HG02938 (cell line): ENCODE data around the gene MYO18A.
"Not testable (repeated sequence)": the region's sequence is repeated elsewhere in the genome, so short reads cannot be mapped to it uniquely, and the experiment has no call there.

ENCODE experiments used
- ATAC-seq: cut with Tn5 transposase; IDR thresholded peaks from one replicate; pipeline ENCODE4 v1.9.1; 2021; ENCODE audit warnings: mild to moderate bottlenecking, moderate library complexity; ENCODE audit not compliant: unreplicated experiment

Gene MYO18A, protein sequence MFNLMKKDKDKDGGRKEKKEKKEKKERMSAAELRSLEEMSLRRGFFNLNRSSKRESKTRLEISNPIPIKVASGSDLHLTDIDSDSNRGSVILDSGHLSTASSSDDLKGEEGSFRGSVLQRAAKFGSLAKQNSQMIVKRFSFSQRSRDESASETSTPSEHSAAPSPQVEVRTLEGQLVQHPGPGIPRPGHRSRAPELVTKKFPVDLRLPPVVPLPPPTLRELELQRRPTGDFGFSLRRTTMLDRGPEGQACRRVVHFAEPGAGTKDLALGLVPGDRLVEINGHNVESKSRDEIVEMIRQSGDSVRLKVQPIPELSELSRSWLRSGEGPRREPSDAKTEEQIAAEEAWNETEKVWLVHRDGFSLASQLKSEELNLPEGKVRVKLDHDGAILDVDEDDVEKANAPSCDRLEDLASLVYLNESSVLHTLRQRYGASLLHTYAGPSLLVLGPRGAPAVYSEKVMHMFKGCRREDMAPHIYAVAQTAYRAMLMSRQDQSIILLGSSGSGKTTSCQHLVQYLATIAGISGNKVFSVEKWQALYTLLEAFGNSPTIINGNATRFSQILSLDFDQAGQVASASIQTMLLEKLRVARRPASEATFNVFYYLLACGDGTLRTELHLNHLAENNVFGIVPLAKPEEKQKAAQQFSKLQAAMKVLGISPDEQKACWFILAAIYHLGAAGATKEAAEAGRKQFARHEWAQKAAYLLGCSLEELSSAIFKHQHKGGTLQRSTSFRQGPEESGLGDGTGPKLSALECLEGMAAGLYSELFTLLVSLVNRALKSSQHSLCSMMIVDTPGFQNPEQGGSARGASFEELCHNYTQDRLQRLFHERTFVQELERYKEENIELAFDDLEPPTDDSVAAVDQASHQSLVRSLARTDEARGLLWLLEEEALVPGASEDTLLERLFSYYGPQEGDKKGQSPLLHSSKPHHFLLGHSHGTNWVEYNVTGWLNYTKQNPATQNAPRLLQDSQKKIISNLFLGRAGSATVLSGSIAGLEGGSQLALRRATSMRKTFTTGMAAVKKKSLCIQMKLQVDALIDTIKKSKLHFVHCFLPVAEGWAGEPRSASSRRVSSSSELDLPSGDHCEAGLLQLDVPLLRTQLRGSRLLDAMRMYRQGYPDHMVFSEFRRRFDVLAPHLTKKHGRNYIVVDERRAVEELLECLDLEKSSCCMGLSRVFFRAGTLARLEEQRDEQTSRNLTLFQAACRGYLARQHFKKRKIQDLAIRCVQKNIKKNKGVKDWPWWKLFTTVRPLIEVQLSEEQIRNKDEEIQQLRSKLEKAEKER (N-terminal part only)

GRCh38 chr17:29180034-29180787 lies at the start of gene MYO18A:
TSS of gene MYO18A (minus strand) at chr17:29180398. CDS start at chr17:29166940, 13,458 bp downstream.
- peak; percentile 63 for ATAC-seq

DNA sequence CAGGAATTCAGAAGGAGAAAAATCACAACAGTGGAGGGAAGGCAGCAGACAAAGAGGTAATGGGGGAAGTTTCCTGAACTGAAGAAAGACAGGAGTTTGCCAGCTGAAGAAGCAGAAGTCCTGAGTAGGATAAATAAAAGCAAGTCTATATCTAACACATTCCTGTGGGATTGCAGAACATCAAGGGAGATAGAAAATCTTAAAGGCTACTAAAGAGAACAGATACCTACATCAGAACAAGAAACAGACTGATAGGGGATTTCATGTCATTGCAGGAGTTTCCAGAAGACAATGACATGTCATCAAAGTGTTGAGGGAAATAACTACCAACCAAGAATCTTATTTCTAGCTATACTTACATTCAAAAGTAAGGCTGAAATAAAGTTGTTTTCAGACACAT lies 45.2 kb upstream of the MYO18A start:
- ATAC-seq, result no peak

DNA sequence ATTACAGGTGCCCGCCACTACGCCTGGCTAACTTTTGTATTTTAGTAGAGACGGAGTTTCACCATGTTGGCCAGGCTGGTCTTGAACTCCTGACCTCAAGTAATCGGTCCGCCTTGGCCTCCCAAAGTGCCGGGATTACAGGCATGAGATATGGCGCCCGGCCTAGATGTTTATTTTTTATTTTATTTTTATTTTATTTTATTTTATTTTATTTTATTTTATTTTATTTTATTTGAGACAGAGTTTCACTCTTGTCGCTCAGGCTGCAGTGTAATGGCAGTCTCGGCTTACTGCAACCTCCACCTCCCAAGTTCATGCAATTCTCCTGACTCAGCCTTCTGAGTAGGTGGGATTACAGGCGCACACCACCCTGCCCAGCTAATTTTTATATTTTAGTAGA lies 41.1 kb upstream of the MYO18A start:
- ATAC-seq, result not testable (repeated sequence)

DNA sequence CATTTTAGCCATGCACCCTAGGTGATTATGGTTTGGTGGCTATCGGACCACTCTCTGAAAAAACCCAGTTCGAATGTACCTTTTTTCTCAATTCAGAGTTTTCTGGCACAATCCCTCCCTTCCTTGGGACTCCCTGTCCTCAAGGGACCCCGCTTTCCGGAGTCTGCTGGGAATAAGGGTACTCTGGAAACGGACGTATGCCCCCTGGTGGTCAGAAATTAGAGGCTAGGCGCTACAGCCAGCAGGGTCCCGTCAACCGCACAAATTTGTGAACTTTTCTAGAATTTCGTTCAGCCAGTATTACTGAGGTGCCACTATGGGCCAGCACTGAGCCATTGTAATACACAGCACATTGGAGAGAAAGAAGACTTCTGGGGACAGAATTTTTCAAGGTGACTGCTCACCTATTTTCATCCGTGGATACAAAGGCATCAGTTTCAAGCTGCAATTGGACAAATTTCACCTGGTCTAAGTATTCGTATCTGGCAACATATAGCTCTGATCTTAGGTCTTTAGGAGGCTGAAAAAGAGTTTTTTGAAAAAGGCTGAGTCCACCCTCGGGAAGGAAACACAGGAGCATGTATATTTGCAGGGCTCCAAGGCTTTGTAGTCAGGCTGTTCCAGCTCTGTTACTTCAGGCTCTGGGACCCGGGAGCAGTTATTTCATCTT lies 39.3 kb upstream of the MYO18A start:
- no peak for ATAC-seq

DNA sequence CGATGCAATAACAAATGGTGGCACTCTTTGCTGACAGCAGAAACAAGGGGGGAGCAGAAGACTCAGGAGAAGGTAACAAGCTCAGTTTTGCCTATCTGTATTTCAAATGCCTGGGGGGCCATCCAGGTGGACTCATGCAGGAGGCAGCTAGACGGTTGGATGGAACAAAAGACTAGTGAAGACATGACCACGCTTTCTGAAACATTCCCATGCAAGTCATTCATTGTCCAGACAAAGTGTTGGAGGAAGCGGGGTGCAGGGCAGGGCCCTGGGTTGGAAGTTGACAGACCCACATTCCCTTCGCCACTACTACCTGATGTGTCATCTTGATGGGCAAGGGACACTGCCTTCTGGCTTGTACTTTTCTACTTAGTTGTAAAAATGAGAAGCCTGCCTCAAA lies 36.7 kb upstream of the MYO18A start:
- ATAC-seq, result no peak

DNA sequence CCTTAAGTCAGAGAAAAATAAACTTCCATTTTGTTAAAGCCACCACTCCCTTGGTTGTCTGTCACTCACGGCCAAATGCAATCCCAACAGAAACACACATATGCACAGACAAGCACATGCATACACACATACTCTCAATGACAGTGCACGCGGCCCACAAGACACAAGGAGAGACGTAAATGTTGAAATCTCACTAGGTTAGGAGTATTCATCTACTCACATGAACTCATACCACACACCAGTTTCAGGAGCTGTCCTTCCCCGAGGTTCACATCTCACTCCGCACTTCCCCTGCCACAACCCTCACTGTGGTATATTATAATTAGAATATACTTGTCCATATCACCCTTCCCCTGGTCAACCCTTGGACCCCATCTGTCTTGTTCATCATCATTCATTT lies 36.0 kb upstream of the MYO18A start:
- ATAC-seq, result no peak

- ATAC-seq, result no peak
Observed at GRCh38 chr17:29215717-29216116, 35.5 kb upstream of the MYO18A start.

GRCh38 chr17:29215174-29215573 lies 35.0 kb upstream of the MYO18A start:
- ATAC-seq, result no peak

DNA sequence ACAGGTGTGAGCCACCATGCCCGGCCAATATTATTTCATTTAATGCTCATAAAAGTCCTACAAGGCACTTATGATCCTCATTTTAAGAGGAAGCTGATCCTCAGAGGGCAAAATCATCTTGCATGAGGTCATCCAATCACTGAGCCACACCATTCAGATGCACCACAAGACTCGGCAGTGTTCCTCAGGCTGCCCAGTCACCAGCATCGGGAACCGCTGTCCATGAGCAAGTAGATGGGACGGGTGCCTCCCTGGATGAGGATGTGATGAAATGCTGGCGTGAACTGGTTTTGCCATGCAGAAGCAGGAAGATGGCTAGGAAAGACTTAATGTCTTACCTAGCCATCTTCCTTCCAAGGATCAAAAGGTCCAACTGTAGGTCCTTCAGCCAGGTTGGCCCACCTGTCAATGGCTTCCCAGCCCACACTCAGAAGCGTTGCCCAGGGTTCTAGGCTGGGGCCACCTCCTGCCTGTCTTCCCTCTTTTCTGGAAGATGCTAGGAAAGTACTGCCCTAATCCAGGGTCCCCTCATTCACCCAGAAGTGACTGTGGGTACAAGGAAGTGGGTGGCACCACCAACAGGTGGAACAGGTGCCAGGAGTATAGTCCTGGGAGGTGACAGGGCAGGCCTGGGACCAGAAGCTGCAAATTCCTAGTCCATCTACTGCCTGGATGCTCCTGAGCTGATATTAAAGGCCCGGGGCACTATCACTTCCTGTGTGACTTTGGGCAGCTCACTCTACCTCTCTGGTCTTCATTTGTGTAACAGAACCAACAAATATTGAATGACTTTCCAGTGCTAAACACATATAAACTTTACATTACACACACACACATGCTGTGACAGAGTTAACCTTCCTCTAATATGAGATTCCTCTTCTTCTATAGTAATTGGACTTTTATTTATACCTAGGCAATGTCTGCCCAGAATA lies 34.3 kb upstream of the MYO18A start:
- no peak for ATAC-seq

- ATAC-seq, result no peak
Observed at GRCh38 chr17:29212681-29213121, 32.5 kb upstream of the MYO18A start.

DNA sequence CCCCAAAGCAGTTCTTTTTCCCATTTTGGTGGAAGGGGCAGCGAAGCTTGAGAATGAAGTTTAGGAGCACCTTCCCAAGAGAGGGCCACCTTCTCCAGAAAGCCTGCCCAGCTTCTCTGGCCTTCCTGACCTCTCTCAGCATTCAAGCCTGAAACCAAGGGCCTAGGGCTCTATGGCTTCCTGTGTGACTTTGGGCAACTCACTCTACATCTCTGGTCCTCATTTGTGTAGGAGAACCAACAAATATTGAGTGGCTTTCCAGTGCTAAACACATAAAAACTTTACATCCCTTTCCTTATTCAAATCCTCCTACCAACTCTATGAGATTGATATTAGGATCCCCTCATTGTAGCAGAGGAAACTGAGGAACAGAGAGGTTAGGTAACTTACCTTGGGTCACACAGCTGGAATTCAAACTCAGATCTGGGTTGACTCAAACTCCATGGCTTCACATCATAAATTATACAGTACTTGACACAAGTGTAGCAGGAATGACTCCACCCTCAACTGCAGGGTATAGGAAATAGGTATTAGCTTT lies 32.0 kb upstream of the MYO18A start:
- ATAC-seq, result no peak

- ATAC-seq, result no peak
Observed at GRCh38 chr17:29210879-29211278, 30.7 kb upstream of the MYO18A start.

- ATAC-seq, result no peak
Observed at GRCh38 chr17:29209073-29209472, 28.9 kb upstream of the MYO18A start.

DNA sequence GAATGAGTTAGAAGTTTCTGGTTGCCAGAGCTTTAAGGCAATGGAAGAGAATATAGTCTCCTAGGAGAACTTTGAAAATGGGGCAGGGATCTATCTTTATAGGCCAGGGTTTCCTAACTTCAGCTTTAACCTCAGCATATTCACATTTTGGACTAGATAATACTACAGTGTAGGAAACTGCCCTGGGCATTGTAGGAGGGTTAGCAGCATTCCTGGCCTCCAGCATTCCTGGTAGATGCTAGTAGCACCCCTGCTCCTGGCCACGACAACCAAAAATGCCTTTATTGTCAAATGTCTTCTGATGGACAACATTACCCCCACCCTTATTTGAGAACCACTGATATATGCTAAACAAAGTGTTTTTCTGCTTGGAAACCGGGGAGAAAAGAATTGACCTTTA lies 27.8 kb upstream of the MYO18A start:
- ATAC-seq, result no peak

DNA sequence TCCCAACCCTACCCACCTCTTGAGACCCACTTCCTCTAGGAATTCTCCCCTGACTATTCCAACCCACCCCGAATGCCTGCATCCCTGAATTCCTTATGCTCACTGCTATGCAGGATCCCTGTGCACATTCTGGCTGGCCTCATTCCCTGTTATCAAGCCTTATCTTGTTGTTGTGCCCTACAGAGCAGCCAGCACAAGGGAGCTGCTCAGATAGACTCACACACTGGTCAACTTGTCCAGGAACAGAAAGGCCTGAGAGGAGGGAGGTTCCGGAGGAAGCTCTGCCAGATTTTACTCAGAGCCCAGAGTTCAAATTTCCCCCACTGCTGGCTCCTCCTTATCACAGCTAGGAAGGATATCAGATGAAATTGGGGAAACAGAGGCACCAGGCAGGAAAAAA lies 24.8 kb upstream of the MYO18A start:
- no peak for ATAC-seq

GRCh38 chr17:29204068-29204804 lies 24.0 kb upstream of the MYO18A start:
- ATAC-seq, result not testable (repeated sequence)

DNA sequence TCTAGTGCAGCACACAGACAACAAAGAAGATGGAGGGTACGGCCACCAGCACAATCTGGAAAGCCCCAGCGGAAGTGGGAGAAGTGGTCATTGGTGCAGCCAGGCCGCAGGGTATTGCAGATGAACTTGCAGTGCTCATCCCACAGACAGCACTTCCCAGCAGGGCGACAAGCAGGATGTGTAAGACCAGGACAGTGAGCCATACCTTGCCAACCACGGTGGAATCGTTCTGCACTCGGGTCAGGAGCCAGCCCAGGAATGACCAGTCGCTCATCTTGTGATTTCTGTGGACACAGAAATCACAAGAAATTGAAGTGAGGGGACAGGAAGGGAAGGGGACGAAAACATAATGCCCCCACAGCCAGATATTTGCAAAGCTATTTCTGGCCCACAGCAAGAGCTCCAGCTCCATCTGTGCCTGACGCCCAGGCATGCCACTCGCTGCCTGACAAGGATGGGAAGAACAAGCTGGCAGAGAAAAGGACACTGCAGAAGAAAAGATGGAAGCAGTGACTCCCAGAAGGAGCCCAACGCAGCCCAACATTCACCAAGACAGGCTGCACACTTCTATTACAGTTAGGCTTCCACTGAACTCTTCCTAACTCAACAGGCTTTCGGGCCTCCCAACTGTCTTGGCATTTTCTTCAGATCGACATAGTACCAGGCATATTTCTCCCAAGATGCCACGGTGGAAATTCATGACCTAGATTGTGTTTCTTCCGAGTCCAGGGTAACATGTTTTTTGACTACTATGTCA lies 17.5 kb upstream of the MYO18A start:
- no peak for ATAC-seq
